C4-2B (cell line): ENCODE results near the gene ZFAND5.

Source experiments
- ZFX ChIP-seq: fragments of 450-650 bp; IDR thresholded peaks from 2 replicates; pipeline ENCODE4 v1.6.1; 2017
- TF ChIP-seq, protein P1 (sequence below): fragments of 450-650 bp; conservative IDR thresholded peaks from 2 replicates; pipeline ENCODE4 v1.5.1; 2017; ENCODE audit warnings: mild to moderate bottlenecking

- peak; percentile 89 for TF ChIP-seq ZFX
- TF ChIP-seq, protein P1, sequence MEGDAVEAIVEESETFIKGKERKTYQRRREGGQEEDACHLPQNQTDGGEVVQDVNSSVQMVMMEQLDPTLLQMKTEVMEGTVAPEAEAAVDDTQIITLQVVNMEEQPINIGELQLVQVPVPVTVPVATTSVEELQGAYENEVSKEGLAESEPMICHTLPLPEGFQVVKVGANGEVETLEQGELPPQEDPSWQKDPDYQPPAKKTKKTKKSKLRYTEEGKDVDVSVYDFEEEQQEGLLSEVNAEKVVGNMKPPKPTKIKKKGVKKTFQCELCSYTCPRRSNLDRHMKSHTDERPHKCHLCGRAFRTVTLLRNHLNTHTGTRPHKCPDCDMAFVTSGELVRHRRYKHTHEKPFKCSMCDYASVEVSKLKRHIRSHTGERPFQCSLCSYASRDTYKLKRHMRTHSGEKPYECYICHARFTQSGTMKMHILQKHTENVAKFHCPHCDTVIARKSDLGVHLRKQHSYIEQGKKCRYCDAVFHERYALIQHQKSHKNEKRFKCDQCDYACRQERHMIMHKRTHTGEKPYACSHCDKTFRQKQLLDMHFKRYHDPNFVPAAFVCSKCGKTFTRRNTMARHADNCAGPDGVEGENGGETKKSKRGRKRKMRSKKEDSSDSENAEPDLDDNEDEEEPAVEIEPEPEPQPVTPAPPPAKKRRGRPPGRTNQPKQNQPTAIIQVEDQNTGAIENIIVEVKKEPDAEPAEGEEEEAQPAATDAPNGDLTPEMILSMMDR, result no peak
Observed at GRCh38 chr9:72364679-72365524, at the start of gene ZFAND5.
